Endodermal cell (in vitro differentiated cells): Measurements from ENCODE around the gene CIBAR2. TPM values are rescaled to one million over a fixed set of nuclear protein-coding genes. Genes with fewer than 3 reads are reported as not detected.

Experiments used
- DNase-seq: peaks from one replicate; pipeline ENCODE4 v3.0.0-alpha.2; 2017
- H3K27ac ChIP-seq: 2 replicates; pipeline ENCODE4 v1.5.1; 2013; ENCODE audit warnings: mild to moderate bottlenecking, low read depth, low read length, moderate library complexity
- H3K27me3 ChIP-seq: 2 replicates; pipeline ENCODE4 v1.6.1; 2013; ENCODE audit warnings: mild to moderate bottlenecking, low read length, moderate library complexity; ENCODE audit not compliant: insufficient read depth, control insufficient read depth, poor library complexity, severe bottlenecking
- H3K36me3 ChIP-seq: 2 replicates; pipeline ENCODE4 v1.7.0; 2013; ENCODE audit warnings: mild to moderate bottlenecking, low read length, moderate library complexity; ENCODE audit not compliant: control insufficient read depth, insufficient read depth
- H3K4me1 ChIP-seq: one replicate; pipeline ENCODE4 v1.7.0; 2013; ENCODE audit warnings: low read length; ENCODE audit not compliant: control insufficient read depth, insufficient read depth
- H3K4me3 ChIP-seq: 2 replicates; pipeline ENCODE4 v1.5.1; 2013; ENCODE audit warnings: mild to moderate bottlenecking, low read length, moderate library complexity
- H3K9ac ChIP-seq: 2 replicates; pipeline ENCODE4 v1.6.1; 2013; ENCODE audit warnings: mild to moderate bottlenecking, low read length, moderate library complexity; ENCODE audit not compliant: poor library complexity, severe bottlenecking; ENCODE audit errors: extremely low read depth
- H3K9me3 ChIP-seq: 2 replicates; pipeline ENCODE4 v1.6.1; 2013; ENCODE audit warnings: mild to moderate bottlenecking, low read length, moderate library complexity; ENCODE audit not compliant: control insufficient read depth
- H3K27ac Mint-ChIP-seq: 2 replicates; pipeline ENCODE4 v1.8.0; 2020; ENCODE audit warnings: mixed read lengths
- H3K27me3 Mint-ChIP-seq: 2 replicates; pipeline ENCODE4 v1.8.0; 2021; ENCODE audit warnings: mild to moderate bottlenecking, mixed read lengths; ENCODE audit not compliant: insufficient read depth
- H3K36me3 Mint-ChIP-seq: 2 replicates; pipeline ENCODE4 v1.8.0; 2020; ENCODE audit warnings: low read depth, mixed read lengths
- H3K4me1 Mint-ChIP-seq: 2 replicates; pipeline ENCODE4 v1.8.0; 2020; ENCODE audit warnings: mixed read lengths
- H3K4me3 Mint-ChIP-seq: 2 replicates; pipeline ENCODE4 v1.8.0; 2020; ENCODE audit warnings: mild to moderate bottlenecking, moderate library complexity, mixed read lengths
- H3K9me3 Mint-ChIP-seq: 2 replicates; pipeline ENCODE4 v1.8.0; 2020; ENCODE audit warnings: mild to moderate bottlenecking, mixed read lengths
- WGBS, 2 experiments: methylation state at CpG; one replicate each; pipeline versions ENCODE4 v1.1.5 to v1.1.7; 2013; ENCODE audit warnings: missing lambda C conversion rate in 2 of 2, mixed read lengths in 1 of 2; ENCODE audit not compliant: insufficient coverage in 1 of 2, insufficient read length in 1 of 2; 5-methylcytosine and 5-hydroxymethylcytosine counted together
- total RNA-seq, 2 donors: library from RNA; stranded (reverse); fragmentation: NEBNext Ultra II Directional in 1 of 2; extraction: Animal tissue kit (Norgen Biotek cat#: 25700) in 1 of 2; gene quantifications; 2 replicates in 1 of 2; 3 replicates in 1 of 2; pipeline ENCODE4 v1.2.1, GENCODE V29; 2021
- TF ChIP-seq, protein P1 (sequence below): fragments of 200-600 bp; sonication (generic); conservative IDR thresholded peaks from 2 replicates; pipeline ENCODE4 v1.5.0; 2021; ENCODE audit warnings: antibody characterized with exemption, mild to moderate bottlenecking

The CIBAR2 gene
- total RNA-seq, 2 donors from 2014 or later, result not detected

- H3K4me1 ChIP-seq, result peaks cover 9% of the 10 kb centered on the region
- Mint-ChIP-seq H3K27me3 (no peaks in the 10 kb centered on the region), H3K4me3 (no peak overlapping the region), H3K4me1 (peaks cover 17% of the 10 kb centered on the region), H3K36me3 (no peaks in the 10 kb centered on the region), H3K9me3 (no peaks in the 10 kb centered on the region), H3K27ac (no peak overlapping the region)
- TF ChIP-seq, protein P1, sequence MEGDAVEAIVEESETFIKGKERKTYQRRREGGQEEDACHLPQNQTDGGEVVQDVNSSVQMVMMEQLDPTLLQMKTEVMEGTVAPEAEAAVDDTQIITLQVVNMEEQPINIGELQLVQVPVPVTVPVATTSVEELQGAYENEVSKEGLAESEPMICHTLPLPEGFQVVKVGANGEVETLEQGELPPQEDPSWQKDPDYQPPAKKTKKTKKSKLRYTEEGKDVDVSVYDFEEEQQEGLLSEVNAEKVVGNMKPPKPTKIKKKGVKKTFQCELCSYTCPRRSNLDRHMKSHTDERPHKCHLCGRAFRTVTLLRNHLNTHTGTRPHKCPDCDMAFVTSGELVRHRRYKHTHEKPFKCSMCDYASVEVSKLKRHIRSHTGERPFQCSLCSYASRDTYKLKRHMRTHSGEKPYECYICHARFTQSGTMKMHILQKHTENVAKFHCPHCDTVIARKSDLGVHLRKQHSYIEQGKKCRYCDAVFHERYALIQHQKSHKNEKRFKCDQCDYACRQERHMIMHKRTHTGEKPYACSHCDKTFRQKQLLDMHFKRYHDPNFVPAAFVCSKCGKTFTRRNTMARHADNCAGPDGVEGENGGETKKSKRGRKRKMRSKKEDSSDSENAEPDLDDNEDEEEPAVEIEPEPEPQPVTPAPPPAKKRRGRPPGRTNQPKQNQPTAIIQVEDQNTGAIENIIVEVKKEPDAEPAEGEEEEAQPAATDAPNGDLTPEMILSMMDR, result no peak
- no peak overlapping the region for H3K27ac ChIP-seq
- no peaks in the 10 kb centered on the region for H3K9me3 ChIP-seq
- WGBS, 2 experiments, result 95 to 97% methylated on average over 9 to 10 of the region's 10 CpGs
- no peaks in the 10 kb centered on the region for H3K36me3 ChIP-seq
- H3K4me3 ChIP-seq, result no peak overlapping the region
- DNase-seq, result no peak
- H3K9ac ChIP-seq, result no peak overlapping the region
- no peaks in the 10 kb centered on the region for H3K27me3 ChIP-seq
Measured at GRCh38 chr16:85052536-85052935, 59.7 kb downstream of the CIBAR2 start.

DNA sequence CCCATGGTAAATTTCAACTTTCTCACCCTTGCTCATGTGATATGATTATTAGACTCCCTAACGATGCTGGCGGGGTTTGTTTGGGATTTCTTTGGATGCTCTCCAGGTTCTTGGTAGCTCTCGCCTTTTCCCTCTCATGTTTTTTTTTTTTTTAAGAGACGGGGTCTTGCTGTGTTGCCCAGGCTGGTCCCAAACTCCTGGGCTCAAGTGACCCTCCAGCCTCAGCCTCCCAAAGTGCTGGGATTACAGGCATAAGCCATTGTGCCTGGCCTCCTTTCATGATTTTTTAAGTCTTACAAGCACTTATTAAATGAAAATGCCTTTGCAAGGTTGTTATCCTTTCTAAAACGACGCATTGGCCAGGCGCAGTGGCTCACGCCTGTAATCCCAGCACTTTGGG is 60.6 kb downstream of the CIBAR2 start:
- H3K9me3 ChIP-seq, result no peaks in the 10 kb centered on the region
- Mint-ChIP-seq H3K27ac (no peak overlapping the region), H3K27me3 (no peaks in the 10 kb centered on the region), H3K4me3 (no peak overlapping the region), H3K36me3 (no peaks in the 10 kb centered on the region), H3K9me3 (no peaks in the 10 kb centered on the region), H3K4me1 (peaks cover 26% of the 10 kb centered on the region)
- no peak overlapping the region for H3K27ac ChIP-seq
- no peaks in the 10 kb centered on the region for H3K27me3 ChIP-seq
- DNase-seq, result no peak
- WGBS, 2 experiments, result 89 to 94% methylated on average over 6 to 8 of the region's 8 CpGs
- TF ChIP-seq, protein P1, result no peak
- H3K36me3 ChIP-seq, result no peaks in the 10 kb centered on the region
- H3K4me1 ChIP-seq, result peaks cover 9% of the 10 kb centered on the region
- H3K9ac ChIP-seq, result no peak overlapping the region
- H3K4me3 ChIP-seq, result no peak overlapping the region

GRCh38 chr16:85051067-85051581 is 61.1 kb downstream of the CIBAR2 start:
- Mint-ChIP-seq H3K36me3 (no peaks in the 10 kb centered on the region), H3K27me3 (no peaks in the 10 kb centered on the region), H3K4me1 (peaks cover 24% of the 10 kb centered on the region), H3K9me3 (no peaks in the 10 kb centered on the region), H3K27ac (no peak overlapping the region), H3K4me3 (no peak overlapping the region)
- DNase-seq, result no peak
- 91 to 92% methylated on average over 8 of the region's 8 CpGs for WGBS, 2 experiments
- Histone ChIP-seq H3K27ac (no peak overlapping the region), H3K4me3 (no peak overlapping the region), H3K4me1 (peaks cover 8% of the 10 kb centered on the region), H3K9ac (no peak overlapping the region), H3K9me3 (no peaks in the 10 kb centered on the region), H3K36me3 (no peaks in the 10 kb centered on the region), H3K27me3 (no peaks in the 10 kb centered on the region)
- TF ChIP-seq, protein P1, result no peak
